Panc1 (cell line): Measurements from ENCODE around the gene GRIN2C. TPM values are rescaled to one million over a fixed set of nuclear protein-coding genes. Genes with fewer than 3 reads are reported as not detected.

Source experiments
- ATAC-seq: fragments of 200-7000 bp; cut with Tn5 transposase; 2 replicates; pipeline ENCODE4 v1.9.1; 2020; ENCODE audit warnings: mild to moderate bottlenecking, moderate library complexity
- BruUV-seq: library from RNA; stranded (reverse); fragments of 400-500 nt; replicated peaks from 2 replicates; lab custom pipeline; 2021; lab: Mats Ljungman, UMichigan
- CTCF ChIA-PET: fragments of 300-600 bp; sonication (Branson Sonifier 250); formaldehyde crosslinking; loops from one replicate; lab custom pipeline; 2022; ENCODE audit warnings: antibody characterized with exemption; lab: Charles Lee
- POLR2A ChIA-PET: fragments of 300-600 bp; sonication (Branson Sonifier 250); formaldehyde crosslinking; loops from one replicate; lab custom pipeline; 2022; ENCODE audit warnings: antibody characterized with exemption; lab: Charles Lee
- DNase-seq: peaks from one replicate; pipeline ENCODE4 v3.0.0-alpha.2; 2010; ENCODE audit warnings: low read depth, low spot score
- H3K27ac ChIP-seq: 2 replicates; pipeline ENCODE4 v1.5.1; 2011; ENCODE audit warnings: mild to moderate bottlenecking, low read length, inconsistent platforms
- H3K27me3 ChIP-seq: fragments of 200-500 bp; sonication (Bioruptor generic); 2 replicates; pipeline ENCODE4 v1.6.0; 2014; ENCODE audit warnings: low read length, inconsistent platforms; ENCODE audit not compliant: control insufficient read depth, insufficient read depth
- H3K36me3 ChIP-seq: fragments of 200-500 bp; sonication (Bioruptor generic); 2 replicates; pipeline ENCODE4 v1.5.1; 2014; ENCODE audit warnings: inconsistent platforms, mild to moderate bottlenecking, low read length, moderate library complexity; ENCODE audit not compliant: control insufficient read depth, insufficient read depth
- H3K4me1 ChIP-seq: 2 replicates; pipeline ENCODE4 v1.5.1; 2011; ENCODE audit warnings: inconsistent platforms, mild to moderate bottlenecking, low read length, moderate library complexity; ENCODE audit not compliant: control insufficient read depth, insufficient read depth
- H3K4me3 ChIP-seq, 2 experiments: 2 replicates each; pipeline ENCODE4 v1.5.1; 2011 to 2012; ENCODE audit warnings: low read depth in 2 of 2, low read length in 2 of 2, mild to moderate bottlenecking in 2 of 2, inconsistent platforms in 1 of 2, moderate library complexity in 1 of 2
- H3K9me3 ChIP-seq: fragments of 200-500 bp; sonication (Bioruptor generic); 2 replicates; pipeline ENCODE4 v1.5.1; 2014; ENCODE audit warnings: low read depth, mild to moderate bottlenecking, inconsistent platforms, low read length, moderate library complexity; ENCODE audit not compliant: control insufficient read depth, insufficient read depth
- CTCF ChIP-seq: fragments of 450-650 bp; IDR thresholded peaks from 2 replicates; pipeline ENCODE4 v1.5.1; 2017; ENCODE audit warnings: mild to moderate bottlenecking
- POLR2AphosphoS5 ChIP-seq: IDR thresholded peaks from 2 replicates; pipeline ENCODE4 v1.6.1; 2012; ENCODE audit warnings: mild to moderate bottlenecking, low read depth, low read length, moderate library complexity
- REST ChIP-seq, 2 experiments: IDR thresholded peaks; 2 replicates each; pipeline ENCODE4 v1.6.1; 2011 to 2012; ENCODE audit warnings: low read depth in 2 of 2, control low read depth in 1 of 2, low read length in 1 of 2, mild to moderate bottlenecking in 1 of 2, moderate library complexity in 1 of 2; ENCODE audit not compliant: insufficient read depth in 1 of 2
- SIN3A ChIP-seq: IDR thresholded peaks from 2 replicates; pipeline ENCODE4 v1.6.1; 2012; ENCODE audit warnings: low read depth, mild to moderate bottlenecking, low read length, moderate library complexity, borderline replicate concordance; ENCODE audit not compliant: insufficient read depth
- TCF7L2 ChIP-seq: IDR thresholded peaks from 2 replicates; pipeline ENCODE4 v1.6.1; 2011; ENCODE audit warnings: mild to moderate bottlenecking, low read depth, low read length, inconsistent platforms
- in situ Hi-C: cut with HindIII; loops from 2 replicates; pipeline ENCODE4 v1.10.0; 2016; ENCODE audit warnings: low sequenced_read_pairs, low pct_unique_long_range_greater_than_20kb
- intact Hi-C: fragments of 100-400 bp; cut with micrococcal nuclease; formaldehyde crosslinking; loops from one replicate; pipeline ENCODE4 v1.10.0; 2022; ENCODE audit not compliant: unreplicated experiment
- total RNA-seq: library from RNA; stranded (reverse); gene quantifications from one replicate; pipeline ENCODE4 v1.2.1, GENCODE V29; 2021; ENCODE audit not compliant: unreplicated experiment

The GRIN2C gene
- total RNA-seq, 1 experiment from 2014 or later, result 0.10 TPM

GRCh38 chr17:74805591-74805991, 54.1 kb downstream of the GRIN2C start:
- Histone ChIP-seq H3K4me3 (no peak overlapping the region), H3K4me1 (no peaks in the 10 kb centered on the region; the same call in 1 of the 2 replicates), H3K9me3 (no peaks in the 10 kb centered on the region), H3K36me3 (no peaks in the 10 kb centered on the region), H3K27me3 (no peaks in the 10 kb centered on the region), H3K27ac (no peak overlapping the region)
- ATAC-seq (no peak), DNase-seq (no peak)
- TF ChIP-seq CTCF, result no peak
- no peak for TF ChIP-seq POLR2AphosphoS5
- no peak for TF ChIP-seq REST (IDR thresholded peaks at IDR 0.05; ENCODE audit: insufficient read depth in 1 of 2, low read depth in 2 of 2, low read length in 1 of 2)
- TF ChIP-seq TCF7L2, result no peak
- CTCF ChIA-PET, result interaction anchor here (1.0 kb wide), 1 partner anchor 57 kb away, joined by 4 read pairs; no protein-coding TSS in a partner anchor
- POLR2A ChIA-PET, result interaction anchor here (0.6 kb wide), 1 partner anchor 15 kb away, joined by 3 read pairs; no protein-coding TSS in a partner anchor
- intact Hi-C loops (no loop called here), in situ Hi-C loops (no loop called here)
- BruUV-seq, result no TSS peak

GRCh38 chr17:74804683-74805082, 55.0 kb downstream of the GRIN2C start:
- CTCF ChIA-PET, result no interaction called here
- H3K4me1 ChIP-seq, result no peaks in the 10 kb centered on the region; the same call in 1 of the 2 replicates
- no peaks in the 10 kb centered on the region for H3K27me3 ChIP-seq
- DNase-seq (no peak), ATAC-seq (no peak)
- POLR2A ChIA-PET, result interaction anchor here (0.6 to 0.7 kb wide), 2 partner anchors 18 to 24 kb away, joined by 3 to 9 read pairs; no protein-coding TSS in a partner anchor
- no peaks in the 10 kb centered on the region for H3K36me3 ChIP-seq
- H3K27ac ChIP-seq, result no peak overlapping the region
- in situ Hi-C loops, result no loop called here
- BruUV-seq, result no TSS peak
- no peak overlapping the region for H3K4me3 ChIP-seq
- intact Hi-C loops, result no loop called here
- no peaks in the 10 kb centered on the region for H3K9me3 ChIP-seq
- TF ChIP-seq CTCF (no peak), TCF7L2 (no peak), POLR2AphosphoS5 (no peak), REST (IDR thresholded peaks at IDR 0.05; ENCODE audit: insufficient read depth in 1 of 2, low read depth in 2 of 2, low read length in 1 of 2) (no peak), SIN3A (no peak)
